ENCODE results near the gene UNC80.

The UNC80 gene

GRCh38 chr2:209918251-209918650 lies 146.6 kb downstream of the UNC80 start:
- no peak for TF ChIP-seq CTCF (IDR thresholded peaks at IDR 0.05; ENCODE audit: low read depth, low read length, missing control alignments)
- no peak overlapping the region for H3K4me3 ChIP-seq (ENCODE audit: low read depth, low read length)
- DNase-seq (ENCODE audit: low read depth), result no peak

- no peak for DNase-seq (ENCODE audit: low read depth)
- no peak overlapping the region for H3K4me3 ChIP-seq (ENCODE audit: low read depth, low read length)
- TF ChIP-seq CTCF (IDR thresholded peaks at IDR 0.05; ENCODE audit: low read depth, low read length, missing control alignments), result no peak
Observed at GRCh38 chr2:209922116-209922515, 150.5 kb downstream of the UNC80 start.

GRCh38 chr2:209929369-209929768 lies 157.7 kb downstream of the UNC80 start:
- no peak for TF ChIP-seq CTCF (IDR thresholded peaks at IDR 0.05; ENCODE audit: low read depth, low read length, missing control alignments)
- no peak overlapping the region for H3K4me3 ChIP-seq (ENCODE audit: low read depth, low read length)
- DNase-seq (ENCODE audit: low read depth), result no peak

DNA sequence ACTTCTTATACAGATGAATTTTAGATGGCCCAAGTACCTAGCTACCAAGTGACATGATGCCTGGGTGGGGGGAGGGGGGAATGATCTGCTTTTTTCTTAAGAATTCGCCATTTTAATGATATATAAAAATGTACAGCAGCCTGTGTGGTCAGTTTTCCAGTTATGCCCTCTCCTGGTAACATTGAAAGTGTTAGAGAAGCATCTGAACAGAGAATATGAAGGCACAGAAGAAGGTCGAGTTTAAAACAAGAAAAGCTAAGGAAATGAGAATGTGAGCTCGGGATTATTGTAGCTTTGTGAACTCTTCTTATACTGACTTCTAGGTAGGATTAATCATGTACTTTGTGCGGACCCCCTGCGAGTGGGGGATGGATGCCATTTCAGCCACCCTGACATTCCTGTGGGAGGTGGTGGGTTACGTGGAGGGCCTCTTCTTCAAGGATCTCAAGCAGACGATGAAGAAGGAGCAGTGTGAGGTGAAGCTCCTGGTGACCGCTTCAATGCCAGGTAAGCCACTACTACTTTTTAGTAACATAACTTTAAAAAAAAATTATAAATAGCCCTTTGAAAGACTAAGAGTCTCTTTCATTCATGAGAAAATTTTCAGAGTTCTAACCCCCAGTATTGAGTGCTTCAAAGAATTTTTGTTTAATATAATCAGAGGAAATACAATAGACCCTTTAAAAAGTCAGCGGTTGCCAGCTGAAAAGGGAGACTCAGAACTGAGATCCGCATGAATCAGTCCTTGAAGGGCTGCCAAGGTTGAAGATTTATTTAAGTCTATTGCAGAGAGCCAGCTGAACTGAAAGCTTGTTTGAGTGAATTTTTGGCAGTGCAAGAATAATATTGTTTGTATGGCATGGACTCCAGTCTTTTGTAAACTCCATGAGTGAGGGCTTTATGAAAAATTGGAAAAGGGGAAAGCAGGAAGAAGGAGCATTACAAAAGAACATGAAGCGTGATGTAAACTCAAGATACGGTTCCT lies 162.2 kb downstream of the UNC80 start:
- no peak for TF ChIP-seq CTCF (IDR thresholded peaks at IDR 0.05; ENCODE audit: low read depth, low read length, missing control alignments)
- no peak for DNase-seq (ENCODE audit: low read depth)
- no peak overlapping the region for H3K4me3 ChIP-seq (ENCODE audit: low read depth, low read length)

- TF ChIP-seq CTCF (IDR thresholded peaks at IDR 0.05; ENCODE audit: low read depth, low read length, missing control alignments), result no peak
- no peak overlapping the region for H3K4me3 ChIP-seq (ENCODE audit: low read depth, low read length)
- DNase-seq (ENCODE audit: low read depth), result no peak
Observed at GRCh38 chr2:209936106-209936666, 164.6 kb downstream of the UNC80 start.

GRCh38 chr2:209937893-209938292 lies 166.3 kb downstream of the UNC80 start:
- no peak for TF ChIP-seq CTCF (IDR thresholded peaks at IDR 0.05; ENCODE audit: low read depth, low read length, missing control alignments)
- DNase-seq (ENCODE audit: low read depth), result no peak
- no peak overlapping the region for H3K4me3 ChIP-seq (ENCODE audit: low read depth, low read length)

Data from GM12864 (cell line).